Measurements from ENCODE around the gene KCNAB2.

KCNAB2 gene

DNA sequence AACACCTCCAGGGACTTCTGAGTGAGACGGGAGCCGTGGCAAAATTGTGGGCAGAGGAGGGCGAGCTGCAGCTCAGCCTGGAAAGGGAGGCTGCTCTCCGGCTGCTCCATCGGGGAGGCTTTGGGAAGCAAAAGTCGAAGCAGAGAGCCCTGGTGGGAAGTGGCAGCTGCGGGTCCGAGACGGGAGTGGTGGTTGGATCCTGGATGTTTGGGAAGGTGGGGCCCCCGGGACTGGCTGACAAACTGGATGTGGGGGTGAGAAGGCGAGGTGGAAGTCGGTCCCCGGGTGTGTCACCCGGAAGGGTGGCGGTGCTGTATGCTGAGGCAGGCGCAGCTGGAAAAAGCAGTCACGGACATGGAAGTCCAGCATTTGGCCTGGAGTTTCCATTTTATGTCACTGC lies 52.1 kb downstream of the KCNAB2 start:
- Histone ChIP-seq H2AFZ (ENCODE audit: low read depth, low read length) (no peak overlapping the region), H3K36me3 (replicated peaks; ENCODE audit: low read depth, low read length) (no peaks in the 10 kb centered on the region), H3K4me3 (ENCODE audit: low read length) (no peak overlapping the region), H3K27ac (ENCODE audit: low read length) (no peak overlapping the region), H3K27me3 (ENCODE audit: low read depth, low read length) (no peaks in the 10 kb centered on the region), H3K4me2 (ENCODE audit: low read length) (no peak overlapping the region), H3K9me3 (ENCODE audit: insufficient read depth, low read length) (no peaks in the 10 kb centered on the region), H3K4me1 (ENCODE audit: low read length) (no peaks in the 10 kb centered on the region), H3K79me2 (ENCODE audit: low read length) (no peaks in the 10 kb centered on the region), H4K20me1 (ENCODE audit: insufficient read depth, low read length) (no peaks in the 10 kb centered on the region), H3K9ac (ENCODE audit: low read length) (no peak overlapping the region)
- TF ChIP-seq CTCF (IDR thresholded peaks at IDR 0.05; ENCODE audit: low read depth, low read length) (no peak), EZH2phosphoT487 (IDR thresholded peaks at IDR 0.05; ENCODE audit: low read depth) (no peak)

- no peaks in the 10 kb centered on the region for H3K9me3 ChIP-seq (ENCODE audit: insufficient read depth, low read length)
- H3K4me1 ChIP-seq (ENCODE audit: low read length), result no peaks in the 10 kb centered on the region
- H3K4me2 ChIP-seq (ENCODE audit: low read length), result no peak overlapping the region
- H3K36me3 ChIP-seq (replicated peaks; ENCODE audit: low read depth, low read length), result no peaks in the 10 kb centered on the region
- TF ChIP-seq EZH2phosphoT487 (IDR thresholded peaks at IDR 0.05; ENCODE audit: low read depth) (no peak), CTCF (IDR thresholded peaks at IDR 0.05; ENCODE audit: low read depth, low read length) (no peak)
- no peak overlapping the region for H3K4me3 ChIP-seq (ENCODE audit: low read length)
- H3K27ac ChIP-seq (ENCODE audit: low read length), result no peak overlapping the region
- H2AFZ ChIP-seq (ENCODE audit: low read depth, low read length), result no peak overlapping the region
- H3K9ac ChIP-seq (ENCODE audit: low read length), result no peak overlapping the region
- no peaks in the 10 kb centered on the region for H4K20me1 ChIP-seq (ENCODE audit: insufficient read depth, low read length)
- no peaks in the 10 kb centered on the region for H3K79me2 ChIP-seq (ENCODE audit: low read length)
- H3K27me3 ChIP-seq (ENCODE audit: low read depth, low read length), result no peaks in the 10 kb centered on the region
Measured at GRCh38 chr1:6098303-6099215, 52.9 kb downstream of the KCNAB2 start.

DNA sequence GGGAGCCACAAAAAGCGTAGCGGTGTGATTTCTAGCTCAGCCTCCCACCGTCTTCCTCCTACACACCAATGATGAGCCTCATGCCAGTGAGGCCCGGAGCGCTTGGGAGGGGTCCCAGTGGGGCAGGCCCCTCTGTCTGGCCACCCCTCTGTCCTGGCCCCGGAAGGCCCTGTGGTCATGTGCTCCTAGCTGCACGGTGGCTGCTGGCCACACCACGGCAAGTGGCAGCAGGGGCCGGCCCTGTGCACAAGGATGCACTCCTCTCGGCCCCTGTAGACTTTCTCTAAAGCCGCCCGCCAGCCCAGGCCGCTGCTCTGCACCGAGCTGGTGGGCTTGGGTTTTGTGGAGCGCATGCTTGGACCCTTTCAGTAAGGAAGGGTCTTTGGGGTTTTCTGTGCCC lies 53.6 kb downstream of the KCNAB2 start:
- H3K36me3 ChIP-seq (replicated peaks; ENCODE audit: low read depth, low read length), result no peaks in the 10 kb centered on the region
- no peak overlapping the region for H2AFZ ChIP-seq (ENCODE audit: low read depth, low read length)
- no peaks in the 10 kb centered on the region for H3K27me3 ChIP-seq (ENCODE audit: low read depth, low read length)
- TF ChIP-seq CTCF (IDR thresholded peaks at IDR 0.05; ENCODE audit: low read depth, low read length), result no peak
- TF ChIP-seq EZH2phosphoT487 (IDR thresholded peaks at IDR 0.05; ENCODE audit: low read depth), result no peak
- H3K9ac ChIP-seq (ENCODE audit: low read length), result no peak overlapping the region
- no peaks in the 10 kb centered on the region for H3K4me1 ChIP-seq (ENCODE audit: low read length)
- no peaks in the 10 kb centered on the region for H3K79me2 ChIP-seq (ENCODE audit: low read length)
- no peak overlapping the region for H3K4me3 ChIP-seq (ENCODE audit: low read length)
- H4K20me1 ChIP-seq (ENCODE audit: insufficient read depth, low read length), result no peaks in the 10 kb centered on the region
- H3K27ac ChIP-seq (ENCODE audit: low read length), result no peak overlapping the region
- H3K9me3 ChIP-seq (ENCODE audit: insufficient read depth, low read length), result no peaks in the 10 kb centered on the region
- H3K4me2 ChIP-seq (ENCODE audit: low read length), result no peak overlapping the region

GRCh38 chr1:6099787-6100765 lies 54.4 kb downstream of the KCNAB2 start:
- Histone ChIP-seq H2AFZ (ENCODE audit: low read depth, low read length) (no peak overlapping the region), H3K36me3 (replicated peaks; ENCODE audit: low read depth, low read length) (no peaks in the 10 kb centered on the region), H3K27me3 (ENCODE audit: low read depth, low read length) (no peaks in the 10 kb centered on the region), H3K9ac (ENCODE audit: low read length) (no peak overlapping the region), H3K9me3 (ENCODE audit: insufficient read depth, low read length) (no peaks in the 10 kb centered on the region), H3K4me2 (ENCODE audit: low read length) (no peak overlapping the region), H4K20me1 (ENCODE audit: insufficient read depth, low read length) (no peaks in the 10 kb centered on the region), H3K79me2 (ENCODE audit: low read length) (no peaks in the 10 kb centered on the region), H3K4me1 (ENCODE audit: low read length) (no peaks in the 10 kb centered on the region), H3K27ac (ENCODE audit: low read length) (no peak overlapping the region), H3K4me3 (ENCODE audit: low read length) (no peak overlapping the region)
- TF ChIP-seq EZH2phosphoT487 (IDR thresholded peaks at IDR 0.05; ENCODE audit: low read depth) (no peak), CTCF (IDR thresholded peaks at IDR 0.05; ENCODE audit: low read depth, low read length) (no peak)

All from OCI-LY3 (cell line).